Neutrophil (primary cell): Measurements from ENCODE around the gene TIMM21.

ENCODE experiments used
- H3K27ac ChIP-seq: fragments of 200-600 bp; sonication (generic); 2 replicates; pipeline ENCODE4 v1.5.1; 2016; ENCODE audit warnings: mild to moderate bottlenecking, moderate library complexity
- H3K27me3 ChIP-seq: fragments of 200-600 bp; sonication (generic); 2 replicates; pipeline ENCODE4 v1.6.0; 2016; ENCODE audit warnings: mild to moderate bottlenecking
- H3K36me3 ChIP-seq: fragments of 200-600 bp; sonication (generic); 2 replicates; pipeline ENCODE4 v1.5.1; 2017
- H3K4me1 ChIP-seq, 2 experiments: fragments of 200-600 bp in 1 of 2; sonication (generic) in 1 of 2; 1 replicate in 1 of 2; 2 replicates in 1 of 2; pipeline versions ENCODE4 v1.5.1 to v1.6.1; 2013 to 2016; ENCODE audit warnings: low read depth in 1 of 2, low read length in 1 of 2, mild to moderate bottlenecking in 1 of 2, moderate library complexity in 1 of 2; ENCODE audit not compliant: control insufficient read depth in 1 of 2, insufficient read depth in 1 of 2
- H3K4me3 ChIP-seq, 2 experiments: fragments of 200-600 bp in 1 of 2; sonication (generic) in 1 of 2; 1 replicate in 1 of 2; 2 replicates in 1 of 2; pipeline ENCODE4 v1.5.1; 2013 to 2016; ENCODE audit warnings: low read depth in 1 of 2, low read length in 1 of 2, mild to moderate bottlenecking in 1 of 2, moderate library complexity in 1 of 2
- H3K9me3 ChIP-seq: fragments of 200-600 bp; sonication (generic); 2 replicates; pipeline ENCODE4 v1.5.1; 2016
- CTCF ChIP-seq: fragments of 200-600 bp; sonication (generic); IDR thresholded peaks from 2 replicates; pipeline ENCODE4 v1.5.1; 2016; ENCODE audit warnings: antibody characterized with exemption

Gene TIMM21

GRCh38 chr18:74147491-74147778 lies 888 bp upstream of the TIMM21 start:
- Histone ChIP-seq H3K9me3 (no peaks in the 10 kb centered on the region), H3K4me3 (peak overlapping the region; percentile 72 to 92), H3K36me3 (no peaks in the 10 kb centered on the region), H3K4me1 (peaks cover 13 to 14% of the 10 kb centered on the region in 2 experiments), H3K27ac (peak overlapping the region; percentile 77), H3K27me3 (peaks cover 10% of the 10 kb centered on the region)
- TF ChIP-seq CTCF = no peak

DNA sequence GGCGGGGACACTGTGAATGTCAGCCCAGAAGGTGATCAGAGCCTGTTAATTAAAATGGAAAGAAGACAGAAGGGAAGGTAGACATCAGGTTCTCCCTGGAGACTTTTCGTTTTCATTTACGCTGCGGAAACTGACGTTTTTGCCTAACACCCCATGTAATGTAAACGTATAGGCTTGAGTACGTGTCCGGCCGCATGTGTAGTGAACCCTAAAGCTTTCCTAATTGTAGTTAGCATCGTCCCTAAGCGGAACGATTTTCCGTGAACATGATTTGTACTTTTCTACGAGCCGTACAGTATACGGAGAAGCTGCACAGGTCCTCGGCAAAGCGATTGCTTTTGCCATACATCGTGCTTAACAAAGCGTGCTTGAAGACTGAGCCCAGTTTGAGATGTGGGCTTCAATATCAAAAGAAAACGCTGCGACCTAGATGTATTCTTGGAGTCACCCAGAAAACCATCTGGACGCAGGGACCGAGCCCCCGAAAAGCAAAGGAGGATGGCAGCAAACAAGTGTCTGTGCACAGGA lies 284 bp downstream of the TIMM21 start:
- peaks cover 10% of the 10 kb centered on the region for H3K27me3 ChIP-seq
- no peaks in the 10 kb centered on the region for H3K36me3 ChIP-seq
- TF ChIP-seq CTCF = no peak
- H3K9me3 ChIP-seq = no peaks in the 10 kb centered on the region
- peaks cover 13 to 14% of the 10 kb centered on the region in 2 experiments for H3K4me1 ChIP-seq
- H3K4me3 ChIP-seq = peak overlapping the region; percentile 72 to 92
- peak overlapping the region; percentile 77 for H3K27ac ChIP-seq

- H3K9me3 ChIP-seq = no peaks in the 10 kb centered on the region
- H3K27ac ChIP-seq = no peak overlapping the region
- no peak for TF ChIP-seq CTCF
- peaks cover 13 to 14% of the 10 kb centered on the region in 2 experiments for H3K4me1 ChIP-seq
- no peak overlapping the region for H3K4me3 ChIP-seq
- peaks cover 5% of the 10 kb centered on the region for H3K27me3 ChIP-seq
- no peaks in the 10 kb centered on the region for H3K36me3 ChIP-seq
Observed at GRCh38 chr18:74149878-74150277, 1.6 kb downstream of the TIMM21 start.

GRCh38 chr18:74152270-74152669 lies 3.9 kb downstream of the TIMM21 start:
- Histone ChIP-seq H3K36me3 (peaks cover 14% of the 10 kb centered on the region), H3K27ac (no peak overlapping the region)

DNA sequence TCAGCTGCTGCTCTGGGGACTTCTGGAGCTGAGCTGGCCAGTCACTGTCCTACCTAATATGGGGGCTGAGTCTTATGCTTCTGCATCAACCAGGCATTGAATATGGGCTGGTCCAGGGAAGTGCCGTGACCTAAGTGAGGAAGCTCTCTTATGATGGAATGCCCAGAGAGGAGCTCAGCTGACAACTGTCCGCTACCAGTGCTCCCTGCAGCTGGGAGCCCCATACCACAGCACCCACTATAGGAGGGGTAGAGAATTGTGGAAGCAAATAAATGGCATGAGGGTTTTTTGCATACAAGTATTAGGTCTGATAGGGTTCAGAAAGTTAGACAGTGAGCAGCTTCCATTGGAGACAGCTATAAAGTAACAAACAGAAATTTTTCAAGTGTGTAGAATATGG lies 4.5 kb downstream of the TIMM21 start:
- Histone ChIP-seq H3K27me3 (no peaks in the 10 kb centered on the region), H3K9me3 (no peaks in the 10 kb centered on the region), H3K4me1 (peaks cover 6 to 7% of the 10 kb centered on the region in 2 experiments), H3K27ac (no peak overlapping the region), H3K36me3 (peaks cover 15% of the 10 kb centered on the region), H3K4me3 (no peak overlapping the region)
- no peak for TF ChIP-seq CTCF

More at GRCh38 chr18:74152270-74152669, 3.9 kb downstream of the TIMM21 start:
- Histone ChIP-seq H3K27me3 (no peaks in the 10 kb centered on the region), H3K4me3 (no peak overlapping the region), H3K4me1 (peaks cover 9 to 10% of the 10 kb centered on the region in 2 experiments), H3K9me3 (no peaks in the 10 kb centered on the region)
- no peak for TF ChIP-seq CTCF

GRCh38 chr18:74153377-74153776 lies 5.1 kb downstream of the TIMM21 start:
- H3K4me1 ChIP-seq = peaks cover 6 to 7% of the 10 kb centered on the region in 2 experiments
- peaks cover 20% of the 10 kb centered on the region for H3K36me3 ChIP-seq
- no peak overlapping the region for H3K27ac ChIP-seq
- H3K4me3 ChIP-seq = no peak overlapping the region
- no peak for TF ChIP-seq CTCF
- H3K9me3 ChIP-seq = no peaks in the 10 kb centered on the region
- H3K27me3 ChIP-seq = no peaks in the 10 kb centered on the region
